Measurements from ENCODE around the gene IGHMBP2.

Gene IGHMBP2

DNA sequence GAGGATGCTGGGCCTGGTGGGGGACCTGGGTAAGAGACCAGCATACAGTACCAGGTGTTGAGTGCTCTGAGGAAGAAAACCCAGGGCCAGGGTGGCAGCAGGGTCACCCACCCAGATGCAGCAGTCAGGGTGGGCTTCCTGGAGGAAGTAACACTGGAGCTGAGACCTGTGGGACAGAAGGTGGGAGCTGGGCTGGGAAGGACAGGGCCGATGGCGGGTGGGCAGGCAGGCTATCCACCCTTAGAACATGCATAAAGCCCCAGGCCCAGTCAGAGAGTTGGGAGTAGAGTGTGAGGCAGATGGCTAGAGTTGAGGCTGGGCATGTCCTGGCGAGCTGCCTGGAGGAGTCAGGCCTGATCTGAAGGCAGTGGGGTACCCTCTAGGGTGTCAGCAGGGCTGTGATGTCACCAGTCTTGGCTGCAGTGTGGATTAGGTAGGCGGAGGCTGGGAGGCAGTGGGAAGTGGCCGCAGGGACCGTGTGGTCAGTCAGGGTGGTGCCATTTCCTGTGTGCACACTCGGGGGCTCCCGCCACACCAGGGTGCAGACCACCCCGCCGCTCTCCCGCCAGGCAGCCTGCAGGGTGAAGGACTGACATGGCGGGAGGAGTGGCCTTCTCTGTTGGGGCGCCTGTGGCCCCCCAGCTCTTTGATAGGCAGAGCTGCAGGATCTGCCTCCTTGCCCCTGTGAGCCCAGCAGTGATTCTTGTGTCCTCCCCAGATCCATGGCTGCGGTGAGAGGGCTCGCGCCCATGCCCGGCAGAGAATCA is 35.3 kb downstream of the IGHMBP2 start:
- TF ChIP-seq CTCF (IDR thresholded peaks at IDR 0.05; ENCODE audit: control extremely low read depth, extremely low read depth, low read depth, missing control alignments), result no peak
- DNase-seq (ENCODE audit: extremely low spot score), result no peak
- ChIA-PET CTCF (interaction anchor here (0.9 kb wide), 2 partner anchors 10 to 25 kb away, joined by 3 read pairs; no protein-coding TSS in a partner anchor), POLR2A (no interaction called here)

DNA sequence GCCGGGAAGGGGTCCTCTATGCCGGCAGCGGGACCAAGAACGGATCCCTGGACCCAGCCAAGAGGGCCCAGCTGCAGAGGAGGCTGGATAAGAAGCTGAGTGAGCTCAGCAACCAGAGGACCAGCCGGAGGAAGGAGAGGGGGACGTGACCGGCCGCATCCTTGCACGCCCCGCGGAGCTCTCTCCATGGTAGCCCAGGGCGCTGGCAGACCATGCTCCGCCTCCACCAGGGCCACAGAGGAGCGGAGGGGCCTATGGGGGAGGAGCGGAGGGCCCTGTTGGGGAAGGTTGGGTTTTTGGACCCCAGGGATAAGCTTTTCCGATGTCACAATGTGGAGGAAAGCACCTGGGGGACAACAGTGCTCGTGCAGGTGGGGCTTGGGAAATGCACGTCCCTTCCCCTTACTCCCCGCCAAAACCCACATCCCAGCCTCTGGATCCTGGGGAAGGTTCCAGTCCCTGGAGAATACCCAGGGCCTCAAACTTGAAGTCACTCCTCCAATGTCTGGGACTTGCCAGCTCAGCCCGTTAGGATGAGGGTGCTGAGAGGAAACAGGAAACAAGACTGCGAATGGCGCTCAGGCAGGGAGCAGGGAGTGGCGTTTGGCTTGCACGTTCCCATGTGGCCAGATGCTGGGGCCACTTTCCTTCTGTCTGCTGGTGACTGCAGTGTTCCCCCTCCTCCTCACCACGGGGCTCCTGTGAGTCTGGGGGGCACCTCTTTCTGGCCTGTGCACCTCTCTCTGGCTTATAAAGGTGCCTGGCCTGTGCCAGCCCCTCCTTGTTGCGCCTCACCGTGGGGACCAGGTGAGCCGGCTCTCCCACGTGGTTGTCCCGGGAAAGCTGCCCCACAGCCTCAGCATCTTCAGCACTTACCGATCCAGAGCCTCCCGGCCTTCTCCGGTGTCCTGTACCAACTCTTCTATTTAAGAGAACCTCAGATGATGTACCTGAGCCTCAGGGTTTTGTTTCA is 36.2 kb downstream of the IGHMBP2 start:
- ChIA-PET POLR2A (no interaction called here), CTCF (interaction anchor here (0.9 kb wide), 1 partner anchor 11 kb away, joined by 3 read pairs; no protein-coding TSS in a partner anchor)
- no peak for TF ChIP-seq CTCF (IDR thresholded peaks at IDR 0.05; ENCODE audit: control extremely low read depth, extremely low read depth, low read depth, missing control alignments)

DNA sequence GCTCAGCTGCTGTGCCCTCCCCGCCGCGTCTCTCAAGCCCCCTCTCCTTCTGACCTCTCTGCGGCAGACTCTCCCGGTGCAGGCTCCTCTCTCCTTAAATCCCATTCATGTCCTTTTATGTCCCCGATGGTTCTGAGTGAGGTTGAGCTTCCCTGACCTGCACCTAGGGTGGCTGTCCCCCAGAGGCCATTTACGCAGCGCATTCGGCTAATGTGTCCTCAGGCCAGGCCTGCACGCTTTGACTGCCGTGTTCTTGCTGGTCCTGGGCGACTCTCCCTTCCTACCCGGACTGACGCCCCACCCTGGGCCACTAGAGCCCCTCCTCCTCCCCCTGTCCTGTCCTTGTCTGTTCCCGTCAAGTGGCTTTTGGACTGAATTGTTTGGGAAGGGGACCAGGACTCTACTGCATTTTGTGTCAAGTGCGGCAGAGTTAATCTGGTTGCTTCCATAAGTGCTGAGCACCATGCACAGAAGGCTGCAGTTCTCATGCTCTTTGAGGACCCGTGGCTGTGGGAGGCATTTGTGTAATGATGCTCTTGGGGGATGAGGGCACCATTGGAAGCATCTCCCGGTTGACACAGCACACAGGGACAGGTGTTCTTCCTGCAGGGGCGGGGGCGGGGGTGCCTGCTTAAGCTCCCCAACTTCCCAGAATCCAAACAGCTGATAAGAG is 37.1 kb downstream of the IGHMBP2 start:
- POLR2A ChIA-PET, result no interaction called here
- CTCF ChIA-PET, result no interaction called here
- DNase-seq (ENCODE audit: extremely low spot score), result no peak
- TF ChIP-seq CTCF (IDR thresholded peaks at IDR 0.05; ENCODE audit: control extremely low read depth, extremely low read depth, low read depth, missing control alignments), result no peak

More for the DNA sequence above, 36.2 kb downstream of the IGHMBP2 start:
- DNase-seq (ENCODE audit: extremely low spot score), result no peak

DNA sequence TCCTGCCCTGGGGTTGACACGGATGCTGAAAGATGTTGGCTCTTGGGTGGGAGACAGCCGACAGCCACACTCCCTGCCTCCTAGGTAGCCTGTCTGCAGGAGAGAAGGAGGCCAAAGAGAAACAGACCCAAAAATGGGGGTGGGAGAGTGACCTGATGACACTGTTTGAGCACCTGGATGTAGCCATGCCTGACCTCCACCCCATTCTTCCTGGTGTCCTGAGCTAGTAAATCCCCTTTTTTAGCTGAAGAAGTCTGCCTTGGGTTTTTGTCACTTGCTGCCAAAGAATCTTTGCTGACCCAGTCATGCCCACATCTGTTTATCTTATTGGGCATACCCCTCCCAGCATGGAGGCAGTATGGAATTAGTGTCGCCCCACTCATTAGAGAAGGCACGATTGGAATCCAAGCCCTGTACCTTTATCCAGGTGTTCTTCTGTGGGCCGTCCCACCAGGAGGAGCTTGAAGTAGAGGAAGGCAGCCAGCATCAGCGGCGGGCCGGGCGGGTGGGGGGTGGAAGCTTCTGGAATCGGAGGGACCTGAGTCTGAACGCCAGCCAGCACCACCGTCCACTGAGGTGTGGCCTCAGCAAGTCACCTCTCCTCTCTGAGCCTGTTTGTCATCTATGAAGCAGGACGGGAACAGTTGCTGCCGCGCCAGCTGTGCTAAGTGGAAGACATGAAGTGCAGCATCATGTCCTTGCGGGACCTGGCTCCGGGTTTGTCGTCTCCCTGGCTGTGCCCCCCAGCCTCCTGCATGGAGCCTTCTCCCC is 37.8 kb downstream of the IGHMBP2 start:
- no peak for TF ChIP-seq CTCF (IDR thresholded peaks at IDR 0.05; ENCODE audit: control extremely low read depth, extremely low read depth, low read depth, missing control alignments)
- ChIA-PET POLR2A (no interaction called here), CTCF (no interaction called here)
- DNase-seq (ENCODE audit: extremely low spot score), result no peak

DNA sequence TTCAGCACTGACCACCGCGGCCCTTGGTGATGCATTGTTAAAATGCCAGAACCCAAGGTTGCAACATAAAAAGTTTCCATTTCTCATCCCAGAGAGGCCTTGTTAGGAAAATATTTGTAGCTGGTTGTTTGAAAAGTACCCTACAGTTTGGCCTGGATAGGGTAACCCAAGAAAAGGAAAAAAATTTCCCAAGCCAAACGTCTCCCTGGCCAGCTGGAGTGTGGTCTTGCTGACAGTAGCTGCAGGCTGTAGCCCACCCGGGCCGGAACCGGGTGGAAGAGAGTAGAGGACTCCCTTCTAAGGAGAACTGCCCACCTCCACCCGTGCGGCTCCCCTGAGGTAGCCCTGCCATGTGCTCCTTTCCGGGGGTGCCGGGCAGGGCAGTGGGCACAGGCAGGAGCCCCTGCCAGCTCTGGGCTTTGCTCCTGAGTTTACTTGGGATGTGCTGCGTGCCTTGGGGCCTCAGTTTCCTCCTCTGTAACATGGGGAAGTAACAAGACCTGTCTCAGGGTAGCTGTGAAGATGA is 38.5 kb downstream of the IGHMBP2 start:
- TF ChIP-seq CTCF (IDR thresholded peaks at IDR 0.05; ENCODE audit: control extremely low read depth, extremely low read depth, low read depth, missing control alignments), result no peak
- DNase-seq (ENCODE audit: extremely low spot score), result no peak
- ChIA-PET POLR2A (no interaction called here), CTCF (interaction anchor here (1.3 kb wide), 1 partner anchor 148 kb away, joined by 3 read pairs; no protein-coding TSS in a partner anchor)

Data from GM10248 (cell line).